Panc1 (cell line): Measurements from ENCODE around the gene TOR1A. TPM values are rescaled to one million over a fixed set of nuclear protein-coding genes. Genes with fewer than 3 reads are reported as not detected.
A peak's percentile ranks its signal among the peaks of the same experiment; 100 is the strongest.

Experiments
- ATAC-seq: fragments of 200-7000 bp; cut with Tn5 transposase; 2 replicates; pipeline ENCODE4 v1.9.1; 2020; ENCODE audit warnings: mild to moderate bottlenecking, moderate library complexity
- BruUV-seq: library from RNA; stranded (reverse); fragments of 400-500 nt; replicated peaks from 2 replicates; lab custom pipeline; 2021; lab: Mats Ljungman, UMichigan
- CTCF ChIA-PET: fragments of 300-600 bp; sonication (Branson Sonifier 250); formaldehyde crosslinking; loops from one replicate; lab custom pipeline; 2022; ENCODE audit warnings: antibody characterized with exemption; lab: Charles Lee
- POLR2A ChIA-PET: fragments of 300-600 bp; sonication (Branson Sonifier 250); formaldehyde crosslinking; loops from one replicate; lab custom pipeline; 2022; ENCODE audit warnings: antibody characterized with exemption; lab: Charles Lee
- DNase-seq: peaks from one replicate; pipeline ENCODE4 v3.0.0-alpha.2; 2010; ENCODE audit warnings: low read depth, low spot score
- H3K27ac ChIP-seq: 2 replicates; pipeline ENCODE4 v1.5.1; 2011; ENCODE audit warnings: mild to moderate bottlenecking, low read length, inconsistent platforms
- H3K27me3 ChIP-seq: fragments of 200-500 bp; sonication (Bioruptor generic); 2 replicates; pipeline ENCODE4 v1.6.0; 2014; ENCODE audit warnings: low read length, inconsistent platforms; ENCODE audit not compliant: control insufficient read depth, insufficient read depth
- H3K36me3 ChIP-seq: fragments of 200-500 bp; sonication (Bioruptor generic); 2 replicates; pipeline ENCODE4 v1.5.1; 2014; ENCODE audit warnings: inconsistent platforms, mild to moderate bottlenecking, low read length, moderate library complexity; ENCODE audit not compliant: control insufficient read depth, insufficient read depth
- H3K4me1 ChIP-seq: 2 replicates; pipeline ENCODE4 v1.5.1; 2011; ENCODE audit warnings: inconsistent platforms, mild to moderate bottlenecking, low read length, moderate library complexity; ENCODE audit not compliant: control insufficient read depth, insufficient read depth
- H3K4me3 ChIP-seq, 2 experiments: 2 replicates each; pipeline ENCODE4 v1.5.1; 2011 to 2012; ENCODE audit warnings: low read depth in 2 of 2, low read length in 2 of 2, mild to moderate bottlenecking in 2 of 2, inconsistent platforms in 1 of 2, moderate library complexity in 1 of 2
- H3K9me3 ChIP-seq: fragments of 200-500 bp; sonication (Bioruptor generic); 2 replicates; pipeline ENCODE4 v1.5.1; 2014; ENCODE audit warnings: low read depth, mild to moderate bottlenecking, inconsistent platforms, low read length, moderate library complexity; ENCODE audit not compliant: control insufficient read depth, insufficient read depth
- POLR2AphosphoS5 ChIP-seq: IDR thresholded peaks from 2 replicates; pipeline ENCODE4 v1.6.1; 2012; ENCODE audit warnings: mild to moderate bottlenecking, low read depth, low read length, moderate library complexity
- SIN3A ChIP-seq: IDR thresholded peaks from 2 replicates; pipeline ENCODE4 v1.6.1; 2012; ENCODE audit warnings: low read depth, mild to moderate bottlenecking, low read length, moderate library complexity, borderline replicate concordance; ENCODE audit not compliant: insufficient read depth
- TCF7L2 ChIP-seq: IDR thresholded peaks from 2 replicates; pipeline ENCODE4 v1.6.1; 2011; ENCODE audit warnings: mild to moderate bottlenecking, low read depth, low read length, inconsistent platforms
- in situ Hi-C: cut with HindIII; loops from 2 replicates; pipeline ENCODE4 v1.10.0; 2016; ENCODE audit warnings: low sequenced_read_pairs, low pct_unique_long_range_greater_than_20kb
- intact Hi-C: fragments of 100-400 bp; cut with micrococcal nuclease; formaldehyde crosslinking; loops from one replicate; pipeline ENCODE4 v1.10.0; 2022; ENCODE audit not compliant: unreplicated experiment
- total RNA-seq: library from RNA; stranded (reverse); gene quantifications from one replicate; pipeline ENCODE4 v1.2.1, GENCODE V29; 2021; ENCODE audit not compliant: unreplicated experiment
- TF ChIP-seq, protein P1 (sequence below): fragments of 450-650 bp; IDR thresholded peaks from 2 replicates; pipeline ENCODE4 v1.5.1; 2017; ENCODE audit warnings: mild to moderate bottlenecking
- TF ChIP-seq, protein P2 (sequence below), 2 experiments: IDR thresholded peaks; 2 replicates each; pipeline ENCODE4 v1.6.1; 2011 to 2012; ENCODE audit warnings: low read depth in 2 of 2, control low read depth in 1 of 2, low read length in 1 of 2, mild to moderate bottlenecking in 1 of 2, moderate library complexity in 1 of 2; ENCODE audit not compliant: insufficient read depth in 1 of 2

Gene TOR1A
- total RNA-seq, 1 experiment from 2014 or later, result 33.6 TPM

DNA sequence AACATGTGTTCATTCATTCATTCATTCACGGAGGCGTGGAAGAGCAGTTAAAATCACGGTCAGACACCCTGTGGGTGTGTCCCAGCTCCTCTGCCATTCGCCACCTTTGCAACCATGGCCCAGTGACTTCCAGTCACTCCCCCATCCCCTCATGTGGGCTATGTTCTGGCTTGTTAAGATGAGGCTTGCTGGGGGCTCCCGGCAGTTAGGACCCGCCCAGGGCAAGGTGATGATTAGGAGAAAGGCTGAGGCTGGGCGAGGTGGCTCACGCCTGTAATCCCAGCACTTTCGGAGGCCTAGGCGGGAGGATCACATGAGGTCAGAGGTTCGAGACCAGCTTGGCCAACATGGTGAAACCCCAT, 46.2 kb downstream of the TOR1A start:
- intact Hi-C loops (no loop called here), in situ Hi-C loops (no loop called here)
- TF ChIP-seq TCF7L2, result no peak
- TF ChIP-seq, protein P1, sequence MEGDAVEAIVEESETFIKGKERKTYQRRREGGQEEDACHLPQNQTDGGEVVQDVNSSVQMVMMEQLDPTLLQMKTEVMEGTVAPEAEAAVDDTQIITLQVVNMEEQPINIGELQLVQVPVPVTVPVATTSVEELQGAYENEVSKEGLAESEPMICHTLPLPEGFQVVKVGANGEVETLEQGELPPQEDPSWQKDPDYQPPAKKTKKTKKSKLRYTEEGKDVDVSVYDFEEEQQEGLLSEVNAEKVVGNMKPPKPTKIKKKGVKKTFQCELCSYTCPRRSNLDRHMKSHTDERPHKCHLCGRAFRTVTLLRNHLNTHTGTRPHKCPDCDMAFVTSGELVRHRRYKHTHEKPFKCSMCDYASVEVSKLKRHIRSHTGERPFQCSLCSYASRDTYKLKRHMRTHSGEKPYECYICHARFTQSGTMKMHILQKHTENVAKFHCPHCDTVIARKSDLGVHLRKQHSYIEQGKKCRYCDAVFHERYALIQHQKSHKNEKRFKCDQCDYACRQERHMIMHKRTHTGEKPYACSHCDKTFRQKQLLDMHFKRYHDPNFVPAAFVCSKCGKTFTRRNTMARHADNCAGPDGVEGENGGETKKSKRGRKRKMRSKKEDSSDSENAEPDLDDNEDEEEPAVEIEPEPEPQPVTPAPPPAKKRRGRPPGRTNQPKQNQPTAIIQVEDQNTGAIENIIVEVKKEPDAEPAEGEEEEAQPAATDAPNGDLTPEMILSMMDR, result no peak
- TF ChIP-seq, protein P2, sequence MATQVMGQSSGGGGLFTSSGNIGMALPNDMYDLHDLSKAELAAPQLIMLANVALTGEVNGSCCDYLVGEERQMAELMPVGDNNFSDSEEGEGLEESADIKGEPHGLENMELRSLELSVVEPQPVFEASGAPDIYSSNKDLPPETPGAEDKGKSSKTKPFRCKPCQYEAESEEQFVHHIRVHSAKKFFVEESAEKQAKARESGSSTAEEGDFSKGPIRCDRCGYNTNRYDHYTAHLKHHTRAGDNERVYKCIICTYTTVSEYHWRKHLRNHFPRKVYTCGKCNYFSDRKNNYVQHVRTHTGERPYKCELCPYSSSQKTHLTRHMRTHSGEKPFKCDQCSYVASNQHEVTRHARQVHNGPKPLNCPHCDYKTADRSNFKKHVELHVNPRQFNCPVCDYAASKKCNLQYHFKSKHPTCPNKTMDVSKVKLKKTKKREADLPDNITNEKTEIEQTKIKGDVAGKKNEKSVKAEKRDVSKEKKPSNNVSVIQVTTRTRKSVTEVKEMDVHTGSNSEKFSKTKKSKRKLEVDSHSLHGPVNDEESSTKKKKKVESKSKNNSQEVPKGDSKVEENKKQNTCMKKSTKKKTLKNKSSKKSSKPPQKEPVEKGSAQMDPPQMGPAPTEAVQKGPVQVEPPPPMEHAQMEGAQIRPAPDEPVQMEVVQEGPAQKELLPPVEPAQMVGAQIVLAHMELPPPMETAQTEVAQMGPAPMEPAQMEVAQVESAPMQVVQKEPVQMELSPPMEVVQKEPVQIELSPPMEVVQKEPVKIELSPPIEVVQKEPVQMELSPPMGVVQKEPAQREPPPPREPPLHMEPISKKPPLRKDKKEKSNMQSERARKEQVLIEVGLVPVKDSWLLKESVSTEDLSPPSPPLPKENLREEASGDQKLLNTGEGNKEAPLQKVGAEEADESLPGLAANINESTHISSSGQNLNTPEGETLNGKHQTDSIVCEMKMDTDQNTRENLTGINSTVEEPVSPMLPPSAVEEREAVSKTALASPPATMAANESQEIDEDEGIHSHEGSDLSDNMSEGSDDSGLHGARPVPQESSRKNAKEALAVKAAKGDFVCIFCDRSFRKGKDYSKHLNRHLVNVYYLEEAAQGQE (IDR thresholded peaks at IDR 0.05; ENCODE audit: insufficient read depth in 1 of 2, low read depth in 2 of 2, low read length in 1 of 2), result no peak
- no peak for TF ChIP-seq SIN3A
- TF ChIP-seq POLR2AphosphoS5, result no peak
- DNase-seq, result no peak
- Histone ChIP-seq H3K27me3 (no peaks in the 10 kb centered on the region), H3K36me3 (no peaks in the 10 kb centered on the region), H3K27ac (no peak overlapping the region), H3K4me1 (no peaks in the 10 kb centered on the region), H3K4me3 (no peak overlapping the region), H3K9me3 (no peaks in the 10 kb centered on the region)
- BruUV-seq, result no TSS peak
- no peak for ATAC-seq
- CTCF ChIA-PET, result interaction anchor here (0.7 kb wide), 1 partner anchor 12 kb away, joined by 5 read pairs; no protein-coding TSS in a partner anchor
- POLR2A ChIA-PET, result no interaction called here

DNA sequence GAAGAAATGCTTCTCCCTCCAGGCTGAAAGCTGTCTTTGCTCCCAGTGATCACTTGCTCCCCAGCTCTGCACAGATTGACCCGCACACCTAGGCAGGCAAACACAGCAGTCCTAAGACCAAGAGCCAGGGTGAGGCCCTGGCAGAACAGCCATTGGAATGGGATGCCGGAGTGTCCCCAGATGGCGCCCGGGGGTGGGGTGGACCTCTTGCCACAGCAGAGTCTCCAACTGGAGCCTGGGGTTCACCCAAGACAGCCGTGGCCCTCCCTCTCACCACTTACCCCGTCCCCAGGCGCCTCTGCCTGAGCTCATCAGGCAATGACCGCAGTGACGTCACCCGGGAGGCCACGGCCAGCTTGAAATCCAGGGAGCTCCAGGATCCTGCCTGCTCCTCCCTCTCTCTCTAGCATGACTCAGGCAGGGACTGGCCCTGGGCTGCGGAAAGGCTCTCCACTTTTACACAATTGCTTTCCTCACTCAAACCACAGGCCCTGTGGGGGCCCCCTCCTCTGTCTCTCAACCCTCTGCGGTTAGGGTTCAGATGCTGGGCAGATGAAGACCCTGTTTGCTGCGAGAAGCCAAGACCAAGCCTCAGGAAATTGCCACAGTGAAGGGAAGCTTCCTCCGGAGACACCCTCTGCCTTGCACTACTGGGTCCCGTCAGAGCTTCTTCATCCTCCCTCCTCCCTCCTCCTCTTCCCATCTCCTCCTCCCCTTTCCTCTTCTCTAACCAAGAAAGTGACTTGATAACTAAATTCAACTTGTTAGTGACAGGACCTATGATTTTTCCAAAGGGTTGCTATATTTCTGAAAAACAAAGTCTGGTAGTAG, 46.8 kb downstream of the TOR1A start:
- Histone ChIP-seq H3K4me1 (no peaks in the 10 kb centered on the region), H3K9me3 (no peaks in the 10 kb centered on the region), H3K27ac (no peak overlapping the region), H3K36me3 (no peaks in the 10 kb centered on the region), H3K27me3 (no peaks in the 10 kb centered on the region), H3K4me3 (peak overlapping the region in 1 of 2 experiments; percentile 14; a peak in 1 of 4 replicates)
- in situ Hi-C loops, result no loop called here
- ATAC-seq (peak; percentile 97), DNase-seq (no peak)
- TF ChIP-seq TCF7L2, result no peak
- TF ChIP-seq, protein P1, result no peak
- TF ChIP-seq, protein P2 (IDR thresholded peaks at IDR 0.05; ENCODE audit: insufficient read depth in 1 of 2, low read depth in 2 of 2, low read length in 1 of 2), result no peak
- TF ChIP-seq SIN3A, result no peak
- no peak for TF ChIP-seq POLR2AphosphoS5
- CTCF ChIA-PET, result interaction anchor here (0.7 kb wide), 1 partner anchor 12 kb away, joined by 5 read pairs; no protein-coding TSS in a partner anchor
- intact Hi-C loops, result no loop called here
- POLR2A ChIA-PET, result no interaction called here
- no TSS peak for BruUV-seq
